GM21515 (cell line): ENCODE data around the gene RRM2.

Experiments used
- ATAC-seq: cut with Tn5 transposase; IDR thresholded peaks from one replicate; pipeline ENCODE4 v1.9.1; 2021; ENCODE audit not compliant: unreplicated experiment

Gene RRM2

DNA sequence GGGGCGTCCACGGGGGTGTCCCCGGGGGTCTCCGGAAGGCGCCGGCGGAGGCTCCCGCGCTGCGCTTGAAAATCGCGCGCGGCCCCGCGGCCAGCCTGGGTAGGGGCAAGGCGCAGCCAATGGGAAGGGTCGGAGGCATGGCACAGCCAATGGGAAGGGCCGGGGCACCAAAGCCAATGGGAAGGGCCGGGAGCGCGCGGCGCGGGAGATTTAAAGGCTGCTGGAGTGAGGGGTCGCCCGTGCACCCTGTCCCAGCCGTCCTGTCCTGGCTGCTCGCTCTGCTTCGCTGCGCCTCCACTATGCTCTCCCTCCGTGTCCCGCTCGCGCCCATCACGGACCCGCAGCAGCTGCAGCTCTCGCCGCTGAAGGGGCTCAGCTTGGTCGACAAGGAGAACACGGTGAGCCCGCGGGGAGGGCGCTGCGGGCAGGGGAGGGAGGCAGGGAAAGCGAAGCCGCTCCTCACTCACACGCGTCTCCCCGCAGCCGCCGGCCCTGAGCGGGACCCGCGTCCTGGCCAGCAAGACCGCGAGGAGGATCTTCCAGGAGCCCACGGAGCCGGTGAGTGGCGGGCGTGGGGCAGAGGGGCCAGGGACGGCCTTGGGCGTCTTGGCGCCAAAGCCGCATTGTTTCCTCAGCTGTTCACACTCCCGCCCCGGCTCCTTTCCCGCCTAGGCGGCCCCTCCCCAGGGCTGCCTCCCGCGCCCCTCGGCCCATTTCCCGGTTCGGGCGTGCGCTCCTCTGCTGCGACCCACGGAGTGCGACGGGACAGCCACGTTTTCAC lies at the start of gene RRM2:
Gene RRM2 (plus strand): TSS at position 240 of the 781 bp plus-strand sequence. CDS start 60 bp downstream, at position 300.
- peak; percentile 60 for ATAC-seq

DNA sequence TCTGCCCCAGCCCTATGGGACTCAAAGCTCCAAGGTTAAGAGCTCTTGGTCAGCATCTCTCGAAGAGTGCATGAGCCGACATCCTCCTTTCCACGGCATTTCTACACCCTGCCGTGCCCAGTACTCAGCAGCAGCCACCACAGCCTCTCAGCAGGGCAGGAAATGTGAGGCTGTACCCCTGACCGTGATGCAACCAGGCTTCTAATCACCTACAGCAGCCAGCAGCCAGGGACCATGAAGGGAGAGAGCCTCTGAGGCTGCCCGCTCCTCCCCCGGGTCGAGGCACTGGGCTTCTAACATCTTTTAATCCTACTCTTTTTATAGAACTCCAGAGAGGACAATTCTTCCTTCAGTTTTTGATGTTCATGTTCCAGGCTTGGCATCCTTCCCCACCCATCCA lies 48.8 kb upstream of the RRM2 start:
- no peak for ATAC-seq

- no peak for ATAC-seq
Measured at GRCh38 chr2:10075101-10075500, 47.4 kb upstream of the RRM2 start.

DNA sequence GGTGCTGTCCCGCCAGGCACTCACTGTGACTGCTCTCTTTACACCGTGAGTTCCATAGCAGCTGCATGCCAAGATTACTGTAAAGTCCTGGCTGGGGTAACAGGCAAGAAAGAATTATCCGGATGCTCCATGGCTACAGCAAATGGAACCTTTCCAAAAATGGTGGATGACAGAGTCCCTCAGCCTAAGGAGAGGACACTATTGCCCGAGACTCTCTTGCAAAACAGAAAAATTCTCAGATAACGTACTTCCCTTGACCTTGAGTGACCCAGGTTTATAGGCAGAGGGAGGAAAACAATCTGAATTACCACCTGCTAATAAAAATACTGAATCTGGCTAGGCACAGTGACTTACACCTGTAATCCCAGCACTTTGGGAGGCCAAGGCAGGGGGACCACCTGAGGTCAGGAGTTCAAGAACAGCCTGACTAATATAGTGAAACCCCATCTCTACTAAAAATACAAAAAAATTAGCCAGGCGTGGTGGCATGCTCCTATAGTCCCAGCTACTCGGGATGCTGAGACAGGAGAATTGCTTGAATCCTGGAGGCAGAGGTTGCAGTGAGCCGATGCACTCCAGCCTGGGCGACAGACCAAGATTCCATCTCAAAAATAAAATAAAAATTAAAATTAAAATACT lies 46.8 kb upstream of the RRM2 start:
- ATAC-seq, result no peak

DNA sequence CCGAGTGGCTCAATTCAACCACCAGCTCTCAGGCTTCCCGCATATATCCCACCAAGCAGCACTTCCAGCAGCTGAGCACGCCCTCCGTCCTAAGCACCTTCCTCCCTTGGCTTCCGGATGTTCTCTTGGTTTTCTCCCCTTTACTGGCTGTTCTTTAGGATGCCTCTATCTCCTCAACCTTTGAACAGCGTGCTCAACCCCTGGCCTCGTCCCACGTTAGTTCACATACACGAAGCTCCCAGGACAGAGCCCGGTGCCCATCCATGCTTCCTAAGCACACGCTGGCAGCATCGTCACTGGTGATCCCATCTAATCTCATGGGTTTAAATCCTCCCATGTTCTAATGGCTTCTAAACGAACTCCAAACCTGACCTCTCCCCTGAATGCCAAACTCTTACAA lies 46.0 kb upstream of the RRM2 start:
- no peak for ATAC-seq

GRCh38 chr2:10076988-10077527 lies 45.5 kb upstream of the RRM2 start:
- ATAC-seq, result no peak

- ATAC-seq, result no peak
Measured at GRCh38 chr2:10078001-10078400, 44.5 kb upstream of the RRM2 start.

DNA sequence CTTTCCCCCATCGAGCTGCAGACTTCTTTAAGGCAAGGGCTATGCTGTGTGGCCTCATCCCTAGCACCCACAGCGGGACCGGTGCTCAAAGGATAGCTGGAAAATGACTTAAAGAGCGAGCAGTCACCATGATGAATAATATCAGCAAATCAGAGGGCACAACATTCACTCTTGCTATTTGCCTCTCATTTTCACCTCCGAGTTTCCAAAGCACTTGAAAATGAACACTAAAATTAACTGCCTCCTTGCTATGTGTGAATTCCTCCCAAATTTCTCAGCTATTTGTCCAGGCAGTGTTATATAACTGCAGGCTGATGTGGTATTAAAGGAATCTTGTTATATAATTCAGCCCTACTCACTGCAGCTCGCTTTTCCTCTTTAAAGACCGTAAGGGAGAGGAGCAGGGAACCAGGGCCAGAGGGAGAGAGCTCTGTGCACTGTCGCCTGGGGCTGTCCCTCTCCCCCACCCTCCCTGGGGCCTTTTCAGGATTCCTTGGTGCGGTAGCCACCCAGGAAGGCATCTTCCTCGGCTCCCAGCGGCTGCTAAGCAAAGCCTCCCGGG lies 43.8 kb upstream of the RRM2 start:
- ATAC-seq, result no peak

DNA sequence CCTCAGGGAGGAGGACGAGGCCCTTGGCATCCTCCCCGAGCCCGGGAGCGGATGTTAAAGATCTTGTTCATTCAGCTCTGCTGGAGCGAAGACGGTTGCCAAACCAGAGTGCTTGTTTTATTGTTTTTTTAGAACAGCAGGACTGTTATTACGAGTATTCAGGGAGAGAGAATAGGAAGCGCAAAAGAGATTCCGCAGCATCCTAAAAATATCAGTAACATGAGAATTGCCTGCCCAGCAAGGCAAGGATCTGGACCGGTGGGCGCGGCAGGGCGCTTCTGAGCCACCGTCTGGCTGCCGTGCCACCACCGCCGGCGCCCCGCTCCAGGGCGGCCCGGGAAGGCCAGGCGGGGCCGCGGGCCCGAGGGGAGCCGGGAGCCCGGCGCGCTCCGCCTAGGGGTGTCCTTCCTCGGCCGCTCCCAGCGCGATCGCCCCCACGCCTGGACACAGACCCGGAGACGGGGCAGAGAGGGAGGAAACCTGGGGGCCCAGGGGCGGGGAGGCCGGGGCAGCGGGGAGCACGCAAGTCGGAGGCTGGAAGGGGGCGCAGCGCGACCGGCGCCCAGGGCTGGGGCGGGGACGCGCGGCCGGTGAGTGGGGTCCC lies 43.2 kb upstream of the RRM2 start:
- peak; percentile 19 for ATAC-seq

- ATAC-seq, result peak; percentile 34
Measured at GRCh38 chr2:10079870-10080535, 42.5 kb upstream of the RRM2 start, which contains the start of gene CYS1. Gene CYS1 (minus strand): TSS chr2:10080411. CDS start chr2:10080223, 188 bp downstream.

DNA sequence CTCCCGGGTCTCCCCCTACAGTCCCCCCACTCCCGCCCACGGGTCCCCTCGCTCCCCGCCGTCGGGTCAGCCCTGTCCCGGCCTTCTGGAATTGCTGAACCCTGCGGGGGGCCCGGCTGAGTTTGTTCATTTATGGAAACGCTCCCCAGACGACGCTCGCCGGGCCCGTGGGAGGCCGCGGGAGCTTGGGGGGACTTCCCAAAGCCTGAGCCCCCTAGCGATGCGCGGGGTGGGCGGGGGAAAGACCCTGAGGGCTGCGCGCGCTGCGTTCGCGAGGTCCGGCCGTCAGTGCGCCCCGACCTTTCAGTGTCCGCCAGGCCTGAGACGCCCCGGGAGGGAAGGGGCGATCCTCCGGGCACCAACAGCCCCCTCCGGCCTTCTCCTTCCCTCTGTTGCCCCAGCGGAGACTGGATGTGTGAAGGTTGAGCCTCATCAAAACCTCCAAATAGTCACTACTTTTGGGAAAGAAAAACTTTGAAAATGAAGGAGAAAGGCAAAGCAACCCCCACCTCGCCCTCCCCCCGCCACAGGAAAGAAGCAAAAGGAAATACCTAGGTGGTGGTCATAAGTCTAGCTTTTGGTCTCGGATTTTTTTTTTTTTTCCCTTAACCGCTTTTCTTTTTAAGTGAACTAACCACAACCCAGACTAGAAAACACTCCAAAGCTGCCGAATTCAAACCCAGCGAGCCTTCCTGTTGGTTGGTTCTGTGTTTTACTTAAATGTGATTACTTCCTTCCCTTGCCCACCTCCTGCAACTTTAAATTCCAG lies 41.8 kb upstream of the RRM2 start:
- ATAC-seq, result peak; percentile 12

DNA sequence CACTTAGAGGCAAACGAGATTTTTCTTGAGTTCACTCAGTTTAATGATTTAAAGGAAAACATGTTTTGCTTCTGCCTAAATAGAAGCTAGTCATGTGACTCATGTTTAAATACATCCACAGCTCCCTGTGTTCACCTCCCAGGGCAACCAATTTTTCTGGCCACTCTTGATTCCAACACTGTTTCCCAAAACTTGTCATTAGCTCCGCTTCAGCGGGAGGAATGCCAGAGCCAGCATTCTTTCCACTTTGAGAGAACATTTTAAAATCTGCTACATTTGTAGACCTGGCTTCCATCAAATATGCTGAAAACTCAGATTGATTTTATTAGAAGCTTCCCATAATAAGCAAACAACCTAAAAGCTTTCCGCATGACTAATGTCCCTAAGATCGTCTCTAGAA lies 39.5 kb upstream of the RRM2 start:
- ATAC-seq, result no peak

GRCh38 chr2:10083692-10084211 lies 38.8 kb upstream of the RRM2 start:
- ATAC-seq, result no peak

- no peak for ATAC-seq
Measured at GRCh38 chr2:10084223-10084865, 38.2 kb upstream of the RRM2 start.

DNA sequence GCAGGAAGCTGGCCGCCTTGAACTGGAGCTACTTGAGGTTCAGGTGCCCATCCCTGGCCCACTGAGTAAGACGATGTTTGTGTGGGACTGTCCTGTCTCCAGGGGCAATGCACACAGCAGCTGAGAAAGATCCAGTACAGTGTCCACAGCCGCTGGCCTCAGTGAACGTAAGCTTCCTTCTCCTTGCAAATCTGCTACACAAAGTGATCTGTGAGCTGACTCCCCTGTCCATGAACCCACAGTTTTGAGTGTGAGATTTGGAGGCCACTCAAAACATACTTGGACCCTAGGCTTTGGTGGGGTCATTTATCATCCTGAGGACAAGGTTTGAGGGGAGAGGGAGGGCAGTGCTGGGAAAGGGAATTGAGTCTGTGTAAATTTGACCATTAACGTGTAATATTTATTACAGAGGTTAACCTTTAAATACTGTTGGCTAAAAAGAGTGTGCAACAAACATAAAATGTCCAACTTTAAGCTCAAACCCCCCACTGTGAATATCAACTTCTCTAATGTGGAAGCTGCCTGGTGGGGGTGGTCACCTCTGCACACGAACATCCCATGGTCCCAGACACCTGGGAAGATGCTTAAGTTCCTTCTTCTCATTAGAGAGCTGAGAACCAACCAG lies 37.4 kb upstream of the RRM2 start:
- no peak for ATAC-seq

GRCh38 chr2:10085668-10086059 lies 36.9 kb upstream of the RRM2 start:
- no peak for ATAC-seq

- no peak for ATAC-seq
Measured at GRCh38 chr2:10086950-10087349, 35.6 kb upstream of the RRM2 start.

DNA sequence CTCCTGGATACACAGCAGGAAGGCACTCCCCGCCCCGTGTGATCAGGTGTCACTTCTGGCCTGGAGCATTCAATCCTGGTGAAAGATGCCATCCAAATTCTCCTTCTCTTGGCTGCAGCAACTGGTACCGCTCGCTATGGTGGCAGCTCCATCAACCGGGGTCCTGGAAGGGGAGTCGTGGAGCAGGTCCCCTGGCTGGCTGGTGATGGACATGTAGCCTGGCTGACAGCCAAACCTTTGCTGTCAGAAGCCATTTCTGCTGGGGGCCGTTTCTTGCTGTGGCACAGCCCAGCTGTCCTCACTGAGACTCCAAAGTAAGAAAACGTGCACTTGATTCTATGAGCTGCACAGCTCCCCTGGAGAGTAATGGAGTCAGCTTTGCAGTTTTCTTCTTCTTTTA lies 35.2 kb upstream of the RRM2 start:
- ATAC-seq, result no peak

- peak; percentile 43 for ATAC-seq
Measured at GRCh38 chr2:10089565-10090190, 32.9 kb upstream of the RRM2 start.
